Measurements from ENCODE around the gene GRAPL. TPM values are rescaled to one million over a fixed set of nuclear protein-coding genes. Genes with fewer than 3 reads are reported as not detected.
"Not testable (repeated sequence)": the region's sequence is repeated elsewhere in the genome, so short reads cannot be mapped to it uniquely, and the experiment has no call there.

Gene GRAPL
- total and polyA plus RNA-seq, 3 experiments from 2014 or later, result 1.1 to 3.7 (median 2.6) TPM

DNA sequence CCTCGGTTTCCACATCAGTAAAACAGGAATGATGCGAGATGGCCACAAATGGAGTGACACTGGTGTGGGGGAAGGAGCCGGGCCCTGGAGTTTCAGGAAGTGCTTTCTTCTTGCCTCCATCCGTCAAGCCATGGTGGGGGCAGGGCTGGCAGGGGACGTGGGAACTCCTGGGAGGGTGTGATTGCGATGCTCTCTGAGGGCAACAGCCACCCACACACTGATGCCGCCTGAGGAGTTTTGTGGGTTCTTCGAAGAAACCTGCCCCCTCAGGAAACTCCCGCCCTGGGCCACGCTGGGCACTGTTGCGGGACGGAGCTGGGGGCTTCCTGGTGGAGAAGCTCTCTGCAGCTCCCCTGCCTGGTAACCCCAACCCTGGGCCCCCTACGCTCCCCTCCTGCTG is 8.0 kb downstream of the GRAPL start:
- H3K27me3 Mint-ChIP-seq; H3K27me3 ChIP-seq (ENCODE audit: insufficient read depth, low read length, poor library complexity, severe bottlenecking); H3K4me1 Mint-ChIP-seq; H3K36me3 Mint-ChIP-seq; H3K36me3 ChIP-seq (ENCODE audit: insufficient read depth, low read length); H3K4me1 ChIP-seq (ENCODE audit: insufficient read depth, low read length); POLR2A ChIA-PET; H3K9me3 ChIP-seq (ENCODE audit: low read length); H3K27ac ChIP-seq (ENCODE audit: low read depth, low read length); H3K4me3 ChIP-seq (ENCODE audit: low read length); DNase-seq; H3K4me3 Mint-ChIP-seq; H3K27ac Mint-ChIP-seq; CTCF ChIA-PET; H3K9me3 Mint-ChIP-seq: not testable (repeated sequence)

DNA sequence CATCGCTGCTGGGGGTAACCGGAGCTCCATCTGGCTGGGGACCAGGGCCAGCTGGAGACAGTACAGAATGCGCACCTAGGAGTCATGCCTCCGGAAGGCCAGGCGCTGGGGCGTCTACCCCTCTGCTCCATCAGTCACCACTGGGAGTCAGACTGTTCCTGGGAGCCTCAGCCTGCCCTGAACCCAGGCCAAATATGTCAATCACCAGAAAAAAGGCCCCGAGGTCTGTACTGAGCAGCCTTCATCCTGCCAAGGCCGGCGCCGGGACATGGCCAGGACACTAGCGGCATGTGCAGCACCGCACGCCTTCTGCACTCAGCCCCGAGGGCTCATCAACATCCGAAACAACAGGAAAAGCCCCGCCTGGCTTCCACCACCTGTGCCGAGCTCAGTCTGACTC is 8.7 kb downstream of the GRAPL start:
- H3K27me3 ChIP-seq (ENCODE audit: insufficient read depth, low read length, poor library complexity, severe bottlenecking); H3K9me3 ChIP-seq (ENCODE audit: low read length); H3K36me3 Mint-ChIP-seq; POLR2A ChIA-PET; H3K27me3 Mint-ChIP-seq; H3K27ac Mint-ChIP-seq; CTCF ChIA-PET; H3K9me3 Mint-ChIP-seq; H3K4me3 Mint-ChIP-seq; H3K4me1 ChIP-seq (ENCODE audit: insufficient read depth, low read length); DNase-seq; H3K36me3 ChIP-seq (ENCODE audit: insufficient read depth, low read length); H3K4me3 ChIP-seq (ENCODE audit: low read length); H3K4me1 Mint-ChIP-seq; H3K27ac ChIP-seq (ENCODE audit: low read depth, low read length): not testable (repeated sequence)

GRCh38 chr17:19136605-19137004 is 9.2 kb downstream of the GRAPL start:
- H3K36me3 Mint-ChIP-seq; H3K27me3 Mint-ChIP-seq; H3K4me1 Mint-ChIP-seq; H3K27ac ChIP-seq (ENCODE audit: low read depth, low read length); CTCF ChIA-PET; H3K4me3 ChIP-seq (ENCODE audit: low read length); H3K4me3 Mint-ChIP-seq; H3K4me1 ChIP-seq (ENCODE audit: insufficient read depth, low read length); H3K9me3 Mint-ChIP-seq; H3K27ac Mint-ChIP-seq; H3K36me3 ChIP-seq (ENCODE audit: insufficient read depth, low read length); H3K27me3 ChIP-seq (ENCODE audit: insufficient read depth, low read length, poor library complexity, severe bottlenecking); POLR2A ChIA-PET; DNase-seq; H3K9me3 ChIP-seq (ENCODE audit: low read length): not testable (repeated sequence)

DNA sequence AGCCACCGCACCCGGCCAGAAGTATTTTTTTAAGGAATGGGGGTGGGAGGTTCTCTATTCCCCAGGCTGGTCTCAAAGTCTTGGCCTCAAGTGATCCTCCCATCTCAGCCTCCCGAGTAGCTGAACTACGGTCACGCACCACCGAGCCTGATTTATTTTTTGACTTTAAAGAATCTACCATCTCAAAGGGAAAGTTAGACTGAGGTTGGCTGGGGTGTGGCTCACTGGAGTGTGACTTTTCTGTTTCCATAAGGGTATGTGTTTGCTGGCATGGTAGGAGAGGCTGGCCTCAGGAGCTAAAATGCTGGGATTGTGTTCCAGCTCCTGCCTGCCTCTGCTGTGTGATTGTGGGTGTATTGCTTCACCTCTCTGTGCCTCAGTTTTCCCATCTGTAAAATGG is 10.6 kb downstream of the GRAPL start:
- H3K4me1 Mint-ChIP-seq; H3K27ac ChIP-seq (ENCODE audit: low read depth, low read length); H3K27ac Mint-ChIP-seq; H3K36me3 Mint-ChIP-seq; H3K4me3 Mint-ChIP-seq; H3K9me3 Mint-ChIP-seq; H3K4me1 ChIP-seq (ENCODE audit: insufficient read depth, low read length); DNase-seq; POLR2A ChIA-PET; H3K9me3 ChIP-seq (ENCODE audit: low read length); H3K27me3 ChIP-seq (ENCODE audit: insufficient read depth, low read length, poor library complexity, severe bottlenecking); CTCF ChIA-PET; H3K36me3 ChIP-seq (ENCODE audit: insufficient read depth, low read length); H3K4me3 ChIP-seq (ENCODE audit: low read length); H3K27me3 Mint-ChIP-seq: not testable (repeated sequence)

DNA sequence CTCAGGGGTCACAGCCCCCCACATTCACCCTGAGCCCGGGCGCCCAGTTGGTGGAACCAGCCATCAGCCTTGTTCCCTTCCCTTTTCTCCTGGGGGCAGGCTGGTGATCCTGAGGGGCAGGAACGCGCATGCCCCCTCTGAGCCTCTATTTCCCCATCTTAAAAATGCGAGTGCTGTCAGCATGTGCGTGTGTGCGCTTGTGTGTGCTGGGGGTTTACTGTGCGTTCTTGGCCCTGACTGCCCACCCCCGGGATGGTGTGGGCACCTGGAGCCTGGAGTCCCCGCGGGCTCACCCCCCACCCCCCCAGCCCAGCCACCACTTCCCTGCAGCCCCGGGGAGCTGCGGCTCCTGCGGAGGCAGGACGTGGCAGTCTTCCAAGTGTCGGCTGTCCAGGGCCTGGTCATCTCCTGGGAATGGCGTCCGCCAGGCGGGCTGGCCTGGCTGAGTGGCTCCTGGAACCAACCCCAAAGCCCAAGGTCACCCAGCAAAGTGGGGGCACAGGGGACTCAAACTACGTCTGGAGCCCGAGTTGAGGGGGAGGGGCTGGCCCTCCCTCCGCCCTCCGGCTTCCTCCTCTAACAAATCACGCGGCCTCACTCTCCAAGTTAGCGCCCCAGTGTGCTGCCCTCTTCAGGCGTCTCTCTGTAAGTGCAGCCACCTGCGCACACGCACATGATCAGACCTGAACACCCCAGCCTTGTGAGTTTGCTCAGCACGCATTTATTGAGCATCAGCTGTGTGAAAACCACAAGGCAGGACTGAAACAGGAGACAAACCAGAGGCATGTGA is 14.2 kb downstream of the GRAPL start:
- H3K36me3 ChIP-seq (ENCODE audit: insufficient read depth, low read length); POLR2A ChIA-PET; H3K9me3 Mint-ChIP-seq; H3K4me3 Mint-ChIP-seq; CTCF ChIA-PET; H3K27me3 ChIP-seq (ENCODE audit: insufficient read depth, low read length, poor library complexity, severe bottlenecking); H3K4me3 ChIP-seq (ENCODE audit: low read length); DNase-seq; H3K27ac ChIP-seq (ENCODE audit: low read depth, low read length); H3K4me1 ChIP-seq (ENCODE audit: insufficient read depth, low read length); H3K4me1 Mint-ChIP-seq; H3K36me3 Mint-ChIP-seq; H3K27me3 Mint-ChIP-seq; H3K27ac Mint-ChIP-seq; H3K9me3 ChIP-seq (ENCODE audit: low read length): not testable (repeated sequence)

DNA sequence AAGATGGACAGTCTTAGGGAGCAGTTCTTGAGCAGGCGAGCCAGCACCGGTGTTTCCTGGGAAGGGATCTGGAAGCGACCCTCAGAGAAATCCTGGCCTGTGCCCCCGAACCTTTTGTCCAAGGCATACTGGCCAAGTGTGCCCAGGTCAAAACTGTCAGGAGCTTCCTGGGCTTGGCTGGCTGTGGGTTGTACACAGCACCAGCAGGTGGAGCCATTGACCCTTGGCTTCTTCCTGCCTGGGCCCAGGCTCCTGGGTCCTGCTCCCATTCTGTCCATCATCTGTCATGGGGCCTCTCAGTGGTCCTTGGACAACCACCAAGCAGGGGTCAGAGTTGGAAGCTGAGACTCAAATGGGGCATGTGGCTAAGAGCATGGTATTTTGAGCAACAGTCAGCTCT is 15.0 kb downstream of the GRAPL start:
- H3K27me3 ChIP-seq (ENCODE audit: insufficient read depth, low read length, poor library complexity, severe bottlenecking); H3K9me3 Mint-ChIP-seq; H3K27ac ChIP-seq (ENCODE audit: low read depth, low read length); H3K4me3 ChIP-seq (ENCODE audit: low read length); H3K36me3 Mint-ChIP-seq; DNase-seq; H3K36me3 ChIP-seq (ENCODE audit: insufficient read depth, low read length); H3K4me1 Mint-ChIP-seq; H3K4me3 Mint-ChIP-seq; H3K4me1 ChIP-seq (ENCODE audit: insufficient read depth, low read length); CTCF ChIA-PET; H3K9me3 ChIP-seq (ENCODE audit: low read length); POLR2A ChIA-PET; H3K27ac Mint-ChIP-seq; H3K27me3 Mint-ChIP-seq: not testable (repeated sequence)

GRCh38 chr17:19143097-19143777 is 15.8 kb downstream of the GRAPL start:
- CTCF ChIA-PET; H3K27me3 Mint-ChIP-seq; H3K9me3 Mint-ChIP-seq; H3K36me3 Mint-ChIP-seq; DNase-seq; H3K4me1 Mint-ChIP-seq; H3K9me3 ChIP-seq (ENCODE audit: low read length); POLR2A ChIA-PET; H3K36me3 ChIP-seq (ENCODE audit: insufficient read depth, low read length); H3K27me3 ChIP-seq (ENCODE audit: insufficient read depth, low read length, poor library complexity, severe bottlenecking); H3K4me3 ChIP-seq (ENCODE audit: low read length); H3K4me3 Mint-ChIP-seq; H3K27ac Mint-ChIP-seq; H3K4me1 ChIP-seq (ENCODE audit: insufficient read depth, low read length); H3K27ac ChIP-seq (ENCODE audit: low read depth, low read length): not testable (repeated sequence)

DNA sequence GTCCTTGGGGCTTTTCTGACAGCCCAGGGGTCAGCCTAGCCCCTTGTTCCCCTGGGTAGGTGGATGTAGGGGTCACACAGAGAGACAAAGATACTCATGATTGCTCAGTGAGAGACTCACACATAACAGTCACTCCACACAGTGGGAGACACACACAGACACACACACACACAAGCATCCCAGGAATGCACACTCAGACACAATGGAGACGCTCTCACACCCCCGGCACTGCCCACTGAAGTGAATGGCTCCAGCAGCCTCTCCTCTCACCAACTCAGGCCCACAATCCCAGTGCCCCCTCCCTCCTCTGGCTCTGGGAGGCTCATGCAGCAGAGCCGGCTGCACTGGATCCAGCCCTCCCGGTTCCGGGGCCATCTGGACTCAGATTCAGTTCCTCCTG is 17.0 kb downstream of the GRAPL start:
- POLR2A ChIA-PET, H3K27ac Mint-ChIP-seq: not testable (repeated sequence)

DNA sequence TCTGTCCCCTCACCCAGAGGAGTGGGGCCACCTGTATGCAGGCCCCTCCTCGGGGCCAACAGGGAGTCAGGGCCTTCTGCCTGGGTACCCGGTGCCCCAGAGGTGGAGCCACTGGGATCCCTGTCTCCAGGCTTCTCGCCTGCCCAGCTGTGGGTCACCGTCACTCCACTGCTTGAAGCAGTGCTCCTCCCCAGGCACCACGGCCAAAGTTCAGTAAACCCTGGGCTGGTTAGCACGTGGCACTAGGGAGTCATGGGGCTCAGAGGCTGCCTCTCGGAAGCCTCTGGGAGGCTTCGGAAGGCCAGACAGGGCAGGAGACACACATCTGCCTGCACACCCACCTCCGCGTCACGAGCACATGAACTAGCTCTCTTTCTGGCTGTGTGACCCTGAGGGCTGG is 18.1 kb downstream of the GRAPL start:
- H3K36me3 ChIP-seq (ENCODE audit: insufficient read depth, low read length); H3K9me3 ChIP-seq (ENCODE audit: low read length); DNase-seq; H3K4me1 ChIP-seq (ENCODE audit: insufficient read depth, low read length); H3K4me3 Mint-ChIP-seq; H3K27ac ChIP-seq (ENCODE audit: low read depth, low read length); H3K4me1 Mint-ChIP-seq; H3K9me3 Mint-ChIP-seq; H3K27me3 Mint-ChIP-seq; CTCF ChIA-PET; POLR2A ChIA-PET; H3K4me3 ChIP-seq (ENCODE audit: low read length); H3K27ac Mint-ChIP-seq; H3K27me3 ChIP-seq (ENCODE audit: insufficient read depth, low read length, poor library complexity, severe bottlenecking); H3K36me3 Mint-ChIP-seq: not testable (repeated sequence)

More for the DNA sequence above, 17.0 kb downstream of the GRAPL start:
- CTCF ChIA-PET; H3K36me3 Mint-ChIP-seq; H3K9me3 Mint-ChIP-seq; DNase-seq; H3K4me3 ChIP-seq (ENCODE audit: low read length); H3K27me3 Mint-ChIP-seq; H3K27ac ChIP-seq (ENCODE audit: low read depth, low read length); H3K4me1 Mint-ChIP-seq; H3K27me3 ChIP-seq (ENCODE audit: insufficient read depth, low read length, poor library complexity, severe bottlenecking); H3K4me3 Mint-ChIP-seq; H3K9me3 ChIP-seq (ENCODE audit: low read length); H3K36me3 ChIP-seq (ENCODE audit: insufficient read depth, low read length); H3K4me1 ChIP-seq (ENCODE audit: insufficient read depth, low read length): not testable (repeated sequence)
